Type B pancreatic cell (in vitro differentiated cells): ENCODE results near the gene SGMS1. TPM values are rescaled to one million over a fixed set of nuclear protein-coding genes. Genes with fewer than 3 reads are reported as not detected.

Experiments used
- DNase-seq: peaks from one replicate; pipeline ENCODE4 v3.0.0; 2021; ENCODE audit warnings: mixed read lengths; ENCODE audit not compliant: unreplicated experiment; ENCODE audit errors: extremely low spot score
- H3K27ac Mint-ChIP-seq: 2 replicates; pipeline ENCODE4 v1.8.0; 2021; ENCODE audit warnings: mild to moderate bottlenecking, mixed read lengths
- H3K27me3 Mint-ChIP-seq: 2 replicates; pipeline ENCODE4 v1.8.0; 2021; ENCODE audit warnings: mixed read lengths
- H3K36me3 Mint-ChIP-seq: 2 replicates; pipeline ENCODE4 v1.8.0; 2021; ENCODE audit warnings: mixed read lengths
- H3K4me1 Mint-ChIP-seq: one replicate; pipeline ENCODE4 v1.8.0; 2021; ENCODE audit warnings: mixed read lengths; ENCODE audit not compliant: unreplicated experiment
- H3K4me3 Mint-ChIP-seq: 2 replicates; pipeline ENCODE4 v1.8.0; 2021; ENCODE audit warnings: mild to moderate bottlenecking, mixed read lengths
- H3K9me3 Mint-ChIP-seq: 2 replicates; pipeline ENCODE4 v1.8.0; 2021; ENCODE audit warnings: mixed read lengths
- total RNA-seq: library from RNA; stranded (reverse); gene quantifications from 2 replicates; pipeline ENCODE4 v1.2.1, GENCODE V29; 2021; ENCODE audit warnings: low replicate concordance
- TF ChIP-seq, protein P1 (sequence below): fragments of 200-600 bp; sonication (generic); conservative IDR thresholded peaks from 2 replicates; pipeline ENCODE4 v1.5.0; 2021; ENCODE audit warnings: antibody characterized with exemption, mild to moderate bottlenecking

The SGMS1 gene
- total RNA-seq, 1 donor from 2014 or later, result 15.1 TPM

- TF ChIP-seq, protein P1, sequence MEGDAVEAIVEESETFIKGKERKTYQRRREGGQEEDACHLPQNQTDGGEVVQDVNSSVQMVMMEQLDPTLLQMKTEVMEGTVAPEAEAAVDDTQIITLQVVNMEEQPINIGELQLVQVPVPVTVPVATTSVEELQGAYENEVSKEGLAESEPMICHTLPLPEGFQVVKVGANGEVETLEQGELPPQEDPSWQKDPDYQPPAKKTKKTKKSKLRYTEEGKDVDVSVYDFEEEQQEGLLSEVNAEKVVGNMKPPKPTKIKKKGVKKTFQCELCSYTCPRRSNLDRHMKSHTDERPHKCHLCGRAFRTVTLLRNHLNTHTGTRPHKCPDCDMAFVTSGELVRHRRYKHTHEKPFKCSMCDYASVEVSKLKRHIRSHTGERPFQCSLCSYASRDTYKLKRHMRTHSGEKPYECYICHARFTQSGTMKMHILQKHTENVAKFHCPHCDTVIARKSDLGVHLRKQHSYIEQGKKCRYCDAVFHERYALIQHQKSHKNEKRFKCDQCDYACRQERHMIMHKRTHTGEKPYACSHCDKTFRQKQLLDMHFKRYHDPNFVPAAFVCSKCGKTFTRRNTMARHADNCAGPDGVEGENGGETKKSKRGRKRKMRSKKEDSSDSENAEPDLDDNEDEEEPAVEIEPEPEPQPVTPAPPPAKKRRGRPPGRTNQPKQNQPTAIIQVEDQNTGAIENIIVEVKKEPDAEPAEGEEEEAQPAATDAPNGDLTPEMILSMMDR, result no peak
- Mint-ChIP-seq H3K4me1 (peaks cover 5% of the 10 kb centered on the region), H3K4me3 (no peak overlapping the region), H3K27me3 (no peaks in the 10 kb centered on the region), H3K9me3 (no peaks in the 10 kb centered on the region), H3K27ac (peak overlapping the region; percentile 12), H3K36me3 (peaks cover 16% of the 10 kb centered on the region)
- DNase-seq, result no peak
Observed at GRCh38 chr10:50585921-50586739, 37.6 kb downstream of the SGMS1 start.

- TF ChIP-seq, protein P1, result no peak
- Mint-ChIP-seq H3K9me3 (no peaks in the 10 kb centered on the region), H3K27ac (peak overlapping the region; percentile 35), H3K36me3 (peaks cover 12% of the 10 kb centered on the region), H3K27me3 (no peaks in the 10 kb centered on the region), H3K4me1 (peaks cover 20% of the 10 kb centered on the region), H3K4me3 (no peak overlapping the region)
- no peak for DNase-seq
Observed at GRCh38 chr10:50582766-50583762, 40.7 kb downstream of the SGMS1 start.

DNA sequence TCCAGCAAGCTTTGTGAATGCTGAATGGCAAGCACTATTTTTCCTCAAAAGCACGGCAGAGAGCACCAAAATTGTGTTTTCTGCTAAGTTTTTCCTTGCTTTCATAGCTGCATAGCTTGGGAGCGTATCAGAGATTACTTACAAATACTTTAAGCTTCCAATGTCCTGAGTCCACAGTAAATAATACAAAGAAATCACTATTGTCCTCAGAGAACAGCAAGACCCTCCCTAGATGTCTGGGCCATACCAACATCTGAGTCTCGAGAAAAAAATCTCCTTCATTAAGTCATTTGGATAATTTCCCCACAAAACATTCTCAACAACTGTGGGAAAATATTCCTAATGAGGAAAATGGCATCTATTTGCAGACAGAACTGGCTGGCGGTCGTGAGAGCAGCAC lies 41.7 kb downstream of the SGMS1 start:
- TF ChIP-seq, protein P1, result no peak
- Mint-ChIP-seq H3K36me3 (peaks cover 8% of the 10 kb centered on the region), H3K4me3 (no peak overlapping the region), H3K9me3 (no peaks in the 10 kb centered on the region), H3K27me3 (no peaks in the 10 kb centered on the region), H3K27ac (peak overlapping the region; percentile 35), H3K4me1 (peaks cover 27% of the 10 kb centered on the region)
- no peak for DNase-seq

DNA sequence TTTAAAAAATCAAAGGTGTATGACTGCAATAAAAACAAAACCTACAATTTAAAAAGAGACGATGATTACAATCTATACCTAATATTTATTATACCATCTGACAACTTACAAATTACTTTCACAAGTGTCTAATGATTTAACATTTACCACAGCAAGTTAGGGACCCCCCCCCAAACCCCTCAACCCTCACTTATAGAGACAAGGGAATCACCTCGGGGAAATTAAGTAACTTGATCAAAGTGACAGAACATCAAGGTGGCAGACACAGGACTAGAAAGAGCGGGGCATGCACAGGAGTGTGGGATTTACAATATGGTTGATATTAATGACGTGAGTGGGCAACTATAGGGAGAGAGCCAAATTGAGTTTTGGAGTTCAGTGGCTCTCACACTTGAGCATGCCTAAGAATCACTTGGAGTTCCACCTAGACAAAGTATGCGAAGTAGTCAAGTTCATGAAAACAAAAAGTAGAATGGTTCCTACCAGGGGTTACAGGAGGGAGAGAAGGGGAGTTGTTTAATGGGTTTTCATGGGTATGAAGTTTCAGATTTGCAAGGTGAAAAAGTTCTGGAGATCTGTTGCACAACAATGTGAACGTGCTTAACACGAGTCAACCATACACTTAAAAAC lies 43.4 kb downstream of the SGMS1 start:
- no peak for DNase-seq
- Mint-ChIP-seq H3K36me3 (peaks cover 3% of the 10 kb centered on the region), H3K4me1 (peaks cover 32% of the 10 kb centered on the region), H3K4me3 (peak overlapping the region; percentile 35), H3K27ac (peak overlapping the region; percentile 73), H3K9me3 (no peaks in the 10 kb centered on the region), H3K27me3 (no peaks in the 10 kb centered on the region)
- TF ChIP-seq, protein P1, result no peak

- Mint-ChIP-seq H3K4me1 (peaks cover 32% of the 10 kb centered on the region), H3K9me3 (no peaks in the 10 kb centered on the region), H3K27ac (peak overlapping the region; percentile 73), H3K36me3 (peaks cover 3% of the 10 kb centered on the region), H3K4me3 (peak overlapping the region; percentile 35), H3K27me3 (no peaks in the 10 kb centered on the region)
- no peak for DNase-seq
- TF ChIP-seq, protein P1, result no peak
Observed at GRCh38 chr10:50579491-50580261, 44.1 kb downstream of the SGMS1 start.
